COR-L47 (cell line): ENCODE results near the gene TENT5C.

ENCODE experiments used
- DNase-seq: peaks from one replicate; lab custom pipeline; 2025; lab: John Stamatoyannopoulos, UW

TENT5C gene

GRCh38 chr1:117573386-117574023 lies 32.3 kb upstream of the TENT5C start:
- no peak for DNase-seq

DNA sequence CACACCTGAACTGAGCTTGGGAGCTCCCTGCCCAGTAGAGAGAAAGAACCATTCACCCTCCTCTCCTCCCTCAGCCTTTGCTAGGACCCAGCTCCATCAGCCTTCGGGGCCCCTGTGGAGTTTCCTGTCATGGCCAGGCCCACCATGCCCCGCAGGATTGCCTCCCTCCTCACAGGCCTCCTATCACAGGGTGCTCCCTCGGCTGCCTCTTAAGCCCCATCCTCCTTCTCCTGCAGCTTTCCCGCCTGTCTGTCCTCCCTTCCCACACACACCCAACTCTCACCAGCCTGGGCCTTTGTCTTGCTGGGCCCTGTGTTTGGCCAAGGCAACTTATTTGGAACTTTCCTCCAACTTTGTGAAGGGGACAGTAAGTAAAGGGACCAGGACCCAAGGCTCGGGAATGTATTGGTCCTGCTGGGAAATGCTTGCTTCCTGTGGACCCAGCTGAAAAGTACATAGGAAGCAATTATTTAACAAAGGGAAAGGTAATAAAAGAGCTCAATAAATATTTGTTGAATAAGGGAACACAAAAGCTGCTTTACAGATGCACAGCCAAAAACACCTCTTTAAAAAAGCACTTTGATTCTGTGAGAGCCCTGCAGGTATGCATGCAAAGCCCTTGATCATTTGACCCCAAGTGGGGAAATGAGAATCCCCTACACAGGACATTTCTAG lies 31.6 kb upstream of the TENT5C start:
- DNase-seq: no peak

- no peak for DNase-seq
Observed at GRCh38 chr1:117575586-117576225, 30.1 kb upstream of the TENT5C start.

GRCh38 chr1:117576236-117576635 lies 29.6 kb upstream of the TENT5C start:
- no peak for DNase-seq

- DNase-seq: no peak
Observed at GRCh38 chr1:117577191-117577885, 28.5 kb upstream of the TENT5C start.

DNA sequence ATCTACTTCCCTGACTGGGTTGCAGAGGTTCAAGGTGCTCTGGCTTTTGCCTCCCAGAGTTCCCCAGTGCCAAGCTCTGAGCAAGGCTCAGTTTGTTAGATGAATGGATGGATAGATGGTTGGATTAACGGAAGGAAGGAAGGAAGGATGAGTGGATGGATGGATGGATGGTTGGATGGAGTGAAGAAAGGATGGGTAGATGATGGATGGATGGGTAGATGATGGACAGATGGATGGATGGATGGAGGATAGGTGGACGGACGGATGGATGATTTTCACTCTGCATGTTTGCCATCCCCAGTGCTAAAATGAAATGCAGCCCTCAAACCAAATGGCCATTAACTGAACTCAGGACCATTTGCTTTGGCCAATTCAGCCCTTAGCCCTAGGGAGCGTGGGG lies 27.4 kb upstream of the TENT5C start:
- DNase-seq: no peak

DNA sequence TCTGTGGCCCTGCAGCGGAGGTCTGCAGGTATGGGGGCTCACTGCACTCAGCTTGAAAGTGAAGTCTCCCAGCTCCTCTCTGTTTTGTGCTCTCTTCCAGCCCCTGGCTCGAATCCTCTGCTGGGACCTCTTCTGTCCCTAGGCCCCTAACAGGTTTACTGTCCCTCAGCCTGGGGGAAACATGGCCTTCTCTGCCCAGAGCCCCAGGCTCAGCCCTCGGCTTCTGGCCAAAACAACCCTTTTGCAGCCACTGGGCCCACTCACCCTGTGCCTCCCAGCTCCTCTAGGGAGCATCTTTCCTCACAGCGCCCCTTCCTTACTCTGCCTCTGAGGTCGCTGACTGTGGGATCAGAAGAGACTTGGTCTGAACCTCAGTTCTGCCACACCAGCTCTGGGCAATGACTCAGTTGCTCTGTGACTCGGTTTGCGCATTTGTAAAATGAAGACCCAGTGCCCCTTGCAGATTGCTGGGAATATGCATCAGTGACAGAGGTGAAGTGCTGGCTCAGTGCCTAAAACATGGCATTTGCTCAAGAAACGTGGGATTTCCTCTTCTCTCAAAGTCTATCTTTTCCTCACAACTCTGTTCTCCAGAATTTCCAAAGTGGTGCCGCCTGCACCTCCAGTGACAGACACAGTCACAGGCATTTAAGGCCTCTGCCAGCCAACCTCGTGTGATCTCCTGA lies 26.5 kb upstream of the TENT5C start:
- DNase-seq: no peak

DNA sequence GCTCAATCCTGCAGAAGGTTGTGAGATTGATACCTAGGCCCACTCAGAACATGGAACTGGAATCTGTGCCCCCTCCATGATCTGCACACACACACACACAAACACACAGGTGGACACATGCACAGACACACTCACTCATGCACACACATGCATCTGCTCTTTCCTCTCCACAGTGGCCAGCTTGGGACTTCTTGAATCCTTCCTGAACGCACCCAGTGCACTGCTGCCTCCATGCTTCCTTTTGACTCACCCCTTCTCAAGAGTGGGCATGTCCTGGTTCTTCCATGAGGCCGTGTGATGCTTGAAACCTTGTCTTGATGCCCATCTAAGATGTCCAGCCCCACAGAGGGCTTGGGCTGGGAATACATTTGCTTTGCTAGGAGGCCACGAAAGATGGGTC lies 25.4 kb upstream of the TENT5C start:
- DNase-seq: no peak

- DNase-seq: no peak
Observed at GRCh38 chr1:117580882-117581281, 25.0 kb upstream of the TENT5C start.

- DNase-seq: no peak
Observed at GRCh38 chr1:117581391-117581943, 24.4 kb upstream of the TENT5C start.

GRCh38 chr1:117582451-117582850 lies 23.4 kb upstream of the TENT5C start:
- DNase-seq: no peak

DNA sequence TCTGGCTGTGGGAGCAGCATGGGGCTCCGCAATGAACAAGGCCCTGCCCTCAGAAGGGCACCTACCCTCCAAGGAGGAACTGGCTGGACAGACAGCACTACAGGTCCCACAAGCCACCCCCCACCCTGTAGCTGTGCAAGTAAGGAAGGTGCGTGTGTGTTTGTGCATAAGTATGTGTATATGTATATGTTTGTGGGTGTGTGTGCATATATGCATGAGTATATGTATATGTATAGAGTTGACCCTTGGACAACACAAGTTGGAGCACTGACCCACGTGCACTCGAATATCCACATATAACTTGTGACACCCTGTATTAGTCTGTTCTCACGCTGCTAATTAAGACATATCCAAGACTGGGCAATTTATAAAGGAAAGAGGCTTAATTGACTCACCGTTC lies 22.6 kb upstream of the TENT5C start:
- DNase-seq: no peak

- no peak for DNase-seq
Observed at GRCh38 chr1:117584181-117584580, 21.7 kb upstream of the TENT5C start.

DNA sequence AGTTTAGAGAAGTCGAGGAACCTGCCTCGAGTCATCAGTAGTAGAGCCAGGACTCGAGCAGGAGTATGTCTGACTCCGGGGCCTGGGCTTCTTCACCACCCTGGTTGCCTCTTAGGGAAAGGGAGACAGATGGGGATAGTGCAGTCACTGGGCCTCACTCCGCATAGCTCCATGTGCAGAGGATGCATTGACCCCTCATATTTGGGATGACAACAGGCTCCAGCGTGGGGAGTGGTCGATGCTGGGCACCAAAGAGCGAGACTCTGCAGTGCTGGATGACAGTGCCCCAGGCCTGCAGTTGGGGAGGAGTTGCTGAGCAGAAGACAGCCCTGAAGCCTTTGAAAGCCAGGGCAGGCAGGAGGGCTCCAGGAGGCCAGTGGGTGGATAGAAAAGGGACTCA lies 20.8 kb upstream of the TENT5C start:
- DNase-seq: no peak

GRCh38 chr1:117586337-117586736 lies 19.5 kb upstream of the TENT5C start:
- no peak for DNase-seq

DNA sequence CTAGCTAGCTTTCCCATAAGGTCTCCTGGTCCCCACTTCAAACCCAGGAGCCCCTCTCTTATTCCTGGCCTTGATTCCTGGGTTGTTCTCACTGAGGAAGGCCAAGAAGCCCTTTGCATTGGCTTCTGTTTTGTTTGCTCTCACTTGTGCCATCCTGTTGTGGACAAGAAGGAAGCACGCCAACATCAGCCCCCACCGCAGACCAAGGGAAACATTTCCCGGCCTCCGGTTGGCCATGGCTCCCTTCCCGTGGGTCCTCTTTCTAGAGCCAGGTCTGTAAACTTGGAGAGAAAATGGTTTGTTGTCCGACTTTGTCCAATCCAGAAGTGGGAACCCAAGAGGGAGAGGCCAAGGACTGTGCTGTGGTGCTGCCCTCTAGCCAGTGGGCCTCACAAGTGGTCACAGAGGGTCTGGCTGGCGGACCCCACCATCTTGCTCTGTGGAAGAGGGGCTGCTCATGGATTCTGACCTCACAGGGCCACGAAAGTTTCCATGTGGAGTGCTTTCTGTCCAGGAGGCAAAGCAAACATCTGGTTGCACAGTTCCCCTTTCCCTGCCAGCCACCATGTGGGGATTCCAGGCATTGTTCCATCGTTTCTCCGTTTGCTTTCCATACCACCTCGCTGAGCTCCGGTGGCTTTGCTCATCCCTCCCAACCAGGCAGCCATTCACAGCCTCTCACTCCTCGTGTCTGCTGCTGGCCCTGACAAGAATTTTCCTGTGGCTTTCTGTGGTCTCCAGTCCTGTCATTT lies 18.9 kb upstream of the TENT5C start:
- DNase-seq: no peak

- DNase-seq: no peak
Observed at GRCh38 chr1:117587499-117588356, 18.1 kb upstream of the TENT5C start.

GRCh38 chr1:117589544-117589943 lies 16.3 kb upstream of the TENT5C start:
- DNase-seq: no peak

- DNase-seq: no peak
Observed at GRCh38 chr1:117590273-117590925, 15.4 kb upstream of the TENT5C start.

- no peak for DNase-seq
Observed at GRCh38 chr1:117591252-117591651, 14.6 kb upstream of the TENT5C start.
